HTR-8/SVneo (cell line): ENCODE results near the gene ATF7IP2.
"Not testable (repeated sequence)": the region's sequence is repeated elsewhere in the genome, so short reads cannot be mapped to it uniquely, and the experiment has no call there.

Experiments
- DNase-seq: peaks from one replicate; pipeline ENCODE4 v3.0.0; 2011; ENCODE audit warnings: low spot score, mixed read lengths; ENCODE audit not compliant: insufficient read length
- FAIRE-seq: peaks from 2 replicates; lab custom pipeline; 2011; peaks lifted over from hg19 to GRCh38; lab: Jason Lieb, UNC

The ATF7IP2 gene

DNA sequence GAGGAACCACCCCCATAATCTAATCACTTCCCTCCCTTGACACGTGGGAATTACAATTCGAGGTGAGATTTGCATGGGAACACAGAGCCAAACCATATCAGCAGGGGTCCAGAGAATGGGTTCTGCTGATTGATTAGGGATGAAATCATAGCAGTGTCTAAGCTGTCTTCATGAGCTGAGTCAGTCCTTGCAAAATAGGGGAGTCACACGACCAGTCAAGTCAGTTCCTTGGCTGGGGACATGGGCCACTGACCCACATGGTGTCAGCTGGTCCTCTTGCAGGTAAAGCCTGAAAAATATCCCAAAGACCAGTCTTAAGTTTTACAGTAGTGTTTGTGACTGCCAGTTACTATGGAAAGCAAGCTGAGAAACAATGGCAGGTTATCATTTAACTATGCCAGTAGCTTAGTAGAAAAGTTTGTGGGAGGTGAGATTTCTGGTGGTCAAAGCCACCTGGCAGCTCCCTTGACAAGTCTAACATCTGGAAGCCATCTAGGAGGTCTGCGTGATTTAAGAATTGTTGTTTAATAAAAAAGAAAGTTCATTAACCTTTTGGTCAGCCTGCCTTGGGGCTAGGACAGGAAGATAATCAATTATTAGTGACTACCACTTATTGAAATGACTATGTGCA lies 15.7 kb upstream of the ATF7IP2 start:
- FAIRE-seq: no peak
- no peak for DNase-seq

DNA sequence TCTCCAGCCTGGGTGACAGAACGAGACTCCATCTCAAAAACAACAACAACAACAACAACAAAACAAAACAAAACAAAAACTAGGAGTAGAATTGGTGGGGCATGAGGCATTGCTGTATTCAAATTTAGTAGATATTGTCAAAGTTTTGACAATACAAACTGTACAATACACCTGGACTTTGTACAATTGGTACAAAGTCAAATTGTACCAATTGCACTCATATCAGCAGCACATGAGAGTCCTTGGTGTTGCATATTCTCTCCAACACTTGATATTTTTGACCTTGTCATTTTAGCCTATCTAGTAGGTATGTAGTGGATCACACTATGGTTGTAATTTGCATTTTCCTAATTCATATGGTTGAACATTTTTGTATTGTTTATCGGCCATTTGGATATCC lies 14.3 kb upstream of the ATF7IP2 start:
- DNase-seq (no peak), FAIRE-seq (no peak)

DNA sequence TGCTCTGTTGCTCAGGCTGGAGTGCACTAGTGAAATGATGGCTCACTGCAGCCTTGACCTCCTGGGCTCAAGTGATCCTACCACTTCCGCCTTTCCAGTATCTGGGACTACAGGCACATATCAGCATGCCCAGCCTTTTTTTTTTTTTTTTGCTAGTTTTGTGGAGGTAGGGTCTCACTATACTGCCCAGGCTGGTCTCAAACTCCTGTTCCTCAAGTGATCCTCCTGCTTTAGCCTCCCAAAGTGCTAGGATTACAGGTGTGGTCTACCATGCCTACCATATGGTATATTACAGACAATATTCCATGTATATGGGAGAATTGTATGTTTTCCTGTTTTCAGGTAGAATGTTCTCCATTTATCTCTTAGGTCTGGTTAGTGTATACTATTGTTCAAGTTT lies 12.3 kb upstream of the ATF7IP2 start:
- FAIRE-seq: no peak
- DNase-seq: no peak

DNA sequence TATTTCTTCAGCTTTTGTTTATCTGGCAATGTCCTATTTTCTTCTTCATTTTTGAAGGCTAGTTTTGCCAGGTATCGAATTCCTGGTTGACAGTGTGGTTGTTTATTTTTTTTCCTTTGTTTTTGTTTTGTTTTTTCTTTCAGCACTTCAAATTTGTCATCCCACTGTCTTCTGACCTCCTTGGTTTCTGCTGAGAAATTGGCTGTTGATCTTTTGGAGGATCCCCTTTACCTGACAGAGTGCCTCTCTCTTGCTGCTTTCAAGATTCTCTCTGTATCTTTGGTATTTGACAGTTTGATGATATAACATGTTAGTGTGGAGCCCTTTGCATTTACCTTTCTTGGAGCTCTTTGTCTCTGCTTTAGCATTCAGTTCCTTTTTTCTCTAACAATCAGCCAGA lies 9.6 kb upstream of the ATF7IP2 start:
- DNase-seq: no peak
- FAIRE-seq: no peak

DNA sequence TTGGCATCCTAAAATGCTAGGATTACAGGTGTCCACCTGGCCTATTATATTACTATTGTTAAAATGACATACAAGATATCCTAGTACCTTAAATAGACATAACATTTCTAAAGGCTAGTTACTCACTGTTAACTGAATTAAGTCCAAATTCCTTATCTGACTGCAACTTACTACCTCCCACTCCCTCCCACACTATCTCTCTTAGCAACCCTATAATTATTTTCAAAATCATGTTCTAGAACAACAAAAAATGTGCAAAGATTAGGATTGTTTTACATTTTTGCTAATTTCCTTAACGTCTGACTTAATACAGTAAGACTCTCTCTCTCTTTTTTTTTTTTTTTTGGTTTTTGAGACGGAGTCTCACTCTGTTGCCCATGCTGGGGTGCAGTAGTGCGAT lies 2.2 kb upstream of the ATF7IP2 start:
- DNase-seq (no peak), FAIRE-seq (no peak)

DNA sequence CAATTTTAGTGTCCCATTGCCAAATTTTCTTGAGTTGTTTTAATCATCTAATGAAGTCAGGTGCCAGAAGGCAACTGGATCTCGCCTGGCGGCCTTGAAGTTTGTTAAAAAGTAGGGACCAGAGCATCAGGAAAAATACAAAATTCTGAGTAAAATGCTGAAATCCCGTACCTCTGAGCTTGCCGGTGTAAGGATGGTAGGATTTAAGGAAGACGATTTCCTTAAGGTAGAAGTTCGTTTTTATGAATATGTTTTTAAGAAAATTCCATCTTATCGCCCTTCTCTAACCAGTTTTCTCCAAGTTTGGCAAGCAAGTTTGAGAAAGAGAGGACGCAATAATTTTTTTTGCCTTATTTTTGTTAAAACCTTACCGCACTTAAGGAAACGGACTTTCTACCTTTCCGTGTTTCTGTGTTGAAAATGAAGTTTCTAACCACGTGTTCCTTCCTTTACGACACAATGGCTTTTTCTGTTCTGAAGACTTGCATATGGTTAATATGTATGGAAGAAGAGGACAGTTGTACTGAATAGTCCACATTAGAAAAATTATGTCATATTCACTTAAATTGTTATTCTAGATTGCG lies 748 bp downstream of the ATF7IP2 start:
- FAIRE-seq (no peak), DNase-seq (no peak)

DNA sequence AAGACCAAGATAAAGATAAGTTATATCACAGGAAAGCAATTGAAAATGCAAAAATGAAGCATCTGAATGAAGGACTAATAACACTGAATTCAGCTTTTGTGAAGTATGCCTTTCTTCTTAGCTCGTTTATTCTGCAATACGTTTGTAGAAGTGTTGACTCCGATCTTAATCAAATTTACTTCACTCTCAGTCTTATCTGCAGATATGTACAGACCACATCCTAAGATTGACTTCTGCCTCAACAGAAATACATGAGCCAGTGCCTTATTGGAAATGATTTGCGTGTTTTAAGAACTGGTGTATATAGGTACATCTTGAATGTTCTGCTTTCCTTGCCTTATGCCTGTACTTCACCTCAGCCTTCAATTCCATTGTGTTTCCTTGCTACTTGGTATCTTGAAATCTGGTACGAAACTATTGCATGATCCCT lies 1.3 kb downstream of the ATF7IP2 start:
- FAIRE-seq (no peak), DNase-seq (no peak)

DNA sequence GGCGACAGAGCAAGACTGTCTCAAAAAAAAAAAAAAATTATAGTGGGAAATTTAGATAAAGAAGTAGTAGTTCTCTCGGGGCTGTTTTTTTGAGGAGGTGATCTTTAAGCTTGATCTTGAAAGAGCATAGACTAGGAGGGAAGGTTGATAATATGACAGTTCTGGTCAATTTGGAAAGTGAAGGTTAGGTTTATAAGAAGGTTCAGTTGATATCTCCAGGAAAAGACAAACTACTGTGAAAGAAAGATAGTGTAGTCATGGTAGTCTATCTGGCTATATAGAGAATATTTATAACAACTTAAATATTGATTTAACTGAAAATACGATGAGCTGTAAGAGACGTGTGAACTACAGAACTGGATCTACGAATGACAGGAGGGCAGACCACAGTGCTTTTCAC lies 3.1 kb downstream of the ATF7IP2 start:
- DNase-seq: no peak
- no peak for FAIRE-seq

DNA sequence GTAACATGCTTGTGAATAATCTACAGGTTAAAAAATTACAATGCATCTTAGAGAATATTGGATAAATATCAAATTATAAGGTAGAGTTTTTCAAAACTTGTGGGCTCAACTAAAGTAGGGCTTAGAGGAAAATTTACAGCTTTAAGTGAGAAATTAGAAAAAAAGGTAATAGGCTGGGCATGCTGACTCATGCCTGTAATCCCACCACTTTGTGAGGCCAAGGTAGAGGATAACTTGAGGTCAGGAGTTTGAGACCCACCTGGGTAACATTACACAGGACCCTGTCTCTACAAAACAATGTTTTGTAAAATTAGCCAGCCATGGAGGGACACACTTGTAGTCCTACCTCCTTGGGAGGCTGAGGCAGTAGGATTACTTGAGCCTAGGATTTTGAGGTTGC lies 4.5 kb downstream of the ATF7IP2 start:
- no peak for FAIRE-seq
- no peak for DNase-seq

DNA sequence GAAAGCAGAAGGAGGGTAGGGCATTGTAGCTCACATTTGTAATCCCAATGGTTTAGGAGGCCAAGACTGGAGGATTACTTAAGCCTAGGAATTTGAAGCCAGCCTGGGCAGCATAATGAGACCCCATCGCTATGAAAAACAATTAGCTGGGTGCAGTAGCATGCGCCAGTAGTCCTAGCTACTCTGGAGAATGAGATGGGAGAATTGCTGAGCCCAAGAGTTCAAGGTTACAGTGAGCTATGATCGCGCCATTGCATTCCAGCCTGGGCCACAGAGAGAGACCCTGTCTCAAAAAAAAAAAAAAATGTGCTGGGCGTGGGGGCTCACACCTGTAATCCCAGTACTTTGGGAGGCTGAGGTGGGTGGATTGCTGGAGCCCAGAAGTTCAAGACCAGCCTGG lies 5.0 kb downstream of the ATF7IP2 start:
- DNase-seq (no peak), FAIRE-seq (no peak)

DNA sequence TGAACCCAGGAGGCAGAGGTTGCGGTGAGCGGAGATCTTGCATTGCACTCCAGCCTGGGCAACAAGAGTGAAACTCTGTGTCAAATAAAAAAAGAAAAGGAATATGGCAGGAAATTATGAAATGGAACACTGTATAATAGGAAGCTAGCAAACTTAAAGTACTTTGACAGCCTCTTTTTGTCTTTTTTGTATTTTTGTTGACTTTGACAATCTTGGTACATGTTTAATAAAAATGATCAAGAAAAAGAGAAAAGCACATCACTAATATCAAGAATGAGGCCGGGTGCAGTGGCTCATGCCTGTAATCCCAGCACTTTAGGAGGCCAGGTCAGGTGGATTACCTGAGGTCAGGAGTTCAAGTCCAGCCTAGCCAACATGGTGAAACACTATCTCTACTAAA lies 5.5 kb downstream of the ATF7IP2 start:
- no peak for FAIRE-seq
- no peak for DNase-seq

DNA sequence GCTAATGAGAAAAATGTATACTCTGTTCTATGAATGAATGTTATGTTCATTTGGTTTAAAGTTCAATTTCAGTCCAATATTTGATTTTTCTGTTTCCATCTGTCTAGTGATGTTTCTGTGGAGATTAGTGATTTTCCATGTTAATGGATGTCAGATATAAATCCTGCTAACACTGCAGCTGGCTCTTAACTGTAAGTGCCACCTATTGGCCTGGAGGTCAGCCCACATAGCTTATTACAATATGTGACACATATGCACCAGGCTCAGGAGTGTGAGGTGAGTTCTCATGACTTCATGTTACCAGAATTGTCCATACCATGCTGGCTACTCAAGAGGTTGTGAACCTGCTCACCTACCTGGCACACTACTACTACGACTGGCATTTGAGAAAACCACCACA lies 17.1 kb downstream of the ATF7IP2 start:
- no peak for DNase-seq
- FAIRE-seq: no peak

DNA sequence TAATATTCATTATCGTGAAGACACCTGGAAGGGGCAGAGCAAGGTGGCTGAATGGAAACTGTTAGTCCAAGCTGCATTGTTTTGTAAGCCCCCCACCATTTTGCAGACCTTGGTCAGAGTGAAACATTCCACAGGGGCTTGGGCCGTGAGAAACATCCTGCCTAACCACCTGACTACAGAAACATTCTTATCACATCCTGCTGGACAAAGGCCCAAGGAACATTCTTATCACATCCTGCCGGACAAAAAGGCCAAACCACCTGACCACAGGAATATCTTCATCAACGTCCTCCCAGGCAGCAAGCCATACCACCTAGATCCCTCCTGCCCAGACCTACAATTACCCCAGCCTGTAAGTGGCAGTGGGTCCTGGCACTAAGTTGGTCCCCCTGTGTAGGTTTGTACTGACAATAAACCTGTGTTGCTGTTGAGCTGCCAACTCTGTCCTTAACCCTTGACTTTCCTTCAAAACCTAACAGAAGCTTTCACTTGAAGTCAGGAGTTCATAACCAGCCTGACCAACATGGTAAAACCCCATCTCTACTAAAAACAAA lies 19.6 kb downstream of the ATF7IP2 start:
- FAIRE-seq (peak; percentile 71), DNase-seq (no peak)

DNA sequence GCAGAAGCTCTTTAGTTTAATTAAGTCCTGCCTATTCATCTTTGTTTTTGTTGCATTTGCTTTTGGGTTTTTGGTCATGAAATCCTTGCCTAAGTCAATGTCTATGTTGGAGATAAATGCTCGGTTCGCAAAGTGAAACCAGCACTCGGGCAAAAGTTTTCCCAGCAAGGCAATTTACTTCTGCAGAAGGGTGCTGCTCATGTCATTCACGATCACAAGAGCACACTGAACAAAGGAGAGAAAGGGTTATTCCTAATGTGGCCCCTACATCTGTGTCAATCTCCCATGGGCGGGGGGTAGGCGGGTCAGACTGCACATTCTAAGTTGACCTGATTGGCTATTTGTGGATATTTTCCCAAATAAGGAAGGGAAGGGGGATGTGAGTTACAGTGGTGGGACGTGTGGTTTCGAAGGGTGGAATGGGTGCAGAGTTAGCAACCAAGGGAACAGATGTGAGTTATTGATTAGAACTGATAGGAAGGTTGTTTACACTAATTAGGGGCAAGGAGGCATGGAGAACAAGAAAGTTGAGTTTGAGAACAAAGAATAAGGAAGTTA lies 23.0 kb downstream of the ATF7IP2 start:
- no peak for FAIRE-seq
- no peak for DNase-seq

DNA sequence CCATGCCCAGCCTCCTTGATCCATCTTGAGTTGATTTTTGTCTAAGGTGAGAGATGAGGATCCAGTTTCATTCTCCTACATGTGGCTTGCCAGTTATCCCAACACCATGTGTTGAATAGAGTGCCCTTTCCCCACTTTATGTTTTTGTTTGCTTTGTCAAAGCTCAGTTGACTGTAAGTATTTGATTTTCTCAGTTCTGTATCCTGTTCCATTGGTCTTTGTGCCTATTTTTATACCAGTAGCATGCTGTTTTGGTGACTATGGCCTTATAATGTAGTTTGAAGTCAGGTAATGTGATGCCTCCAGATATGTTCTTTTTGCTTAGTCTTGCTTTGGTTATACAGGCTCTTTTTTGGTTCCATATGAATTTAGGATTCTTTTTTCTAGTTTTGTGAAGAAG lies 23.9 kb downstream of the ATF7IP2 start:
- DNase-seq: not testable (repeated sequence)

DNA sequence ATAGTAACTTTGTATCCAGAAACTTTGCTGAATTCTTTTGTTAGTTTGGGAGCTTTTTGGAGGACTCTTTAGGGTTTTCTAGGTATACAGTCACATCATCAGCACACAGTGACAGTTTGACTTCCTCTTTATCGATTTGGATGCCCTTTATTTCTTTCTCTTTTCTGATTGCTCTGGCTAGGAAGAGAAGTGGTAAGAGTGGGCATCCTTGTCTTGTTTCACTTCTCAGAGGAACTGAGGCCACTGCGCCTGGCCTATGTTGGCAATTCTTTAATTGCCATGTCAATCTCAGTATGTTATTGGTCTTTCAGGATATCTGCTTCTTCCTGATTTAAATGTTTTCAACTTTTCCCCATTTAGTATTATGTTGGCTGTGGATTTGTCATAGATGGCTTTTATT lies 24.6 kb downstream of the ATF7IP2 start:
- no peak for FAIRE-seq
- DNase-seq: no peak

More for the DNA sequence above, 23.9 kb downstream of the ATF7IP2 start:
- not testable (repeated sequence) for FAIRE-seq

DNA sequence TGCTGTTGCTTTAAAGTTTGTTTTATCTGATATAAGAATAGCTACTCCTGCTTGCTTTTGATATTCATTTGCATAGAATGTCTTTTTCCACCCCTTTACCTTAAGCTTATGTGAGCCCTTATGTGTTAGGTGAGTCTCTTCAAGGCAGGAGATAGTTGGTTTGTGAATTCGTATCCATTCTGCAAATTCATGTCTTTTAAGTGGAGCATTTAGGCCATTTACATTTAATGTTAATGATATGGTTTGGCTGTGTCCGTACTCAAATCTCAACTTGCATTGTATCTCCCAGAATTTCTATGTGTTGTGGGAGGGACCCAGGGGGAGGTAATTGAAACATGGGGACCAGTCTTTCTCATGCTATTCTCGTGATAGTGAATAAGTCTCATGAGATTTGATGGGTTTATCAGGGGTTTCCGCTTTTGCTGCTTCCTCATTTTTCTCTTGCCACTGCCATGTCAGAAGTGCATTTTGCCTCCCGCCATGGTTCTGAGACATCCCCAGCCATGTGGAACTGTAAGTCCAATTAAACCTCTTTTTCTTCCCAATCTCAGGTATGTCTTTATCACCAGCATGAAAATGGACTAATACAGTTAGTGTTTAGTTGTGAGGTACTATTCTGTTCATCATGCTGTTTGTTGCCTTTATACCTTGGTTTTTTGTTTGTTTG lies 27.2 kb downstream of the ATF7IP2 start:
- FAIRE-seq (no peak), DNase-seq (no peak)

DNA sequence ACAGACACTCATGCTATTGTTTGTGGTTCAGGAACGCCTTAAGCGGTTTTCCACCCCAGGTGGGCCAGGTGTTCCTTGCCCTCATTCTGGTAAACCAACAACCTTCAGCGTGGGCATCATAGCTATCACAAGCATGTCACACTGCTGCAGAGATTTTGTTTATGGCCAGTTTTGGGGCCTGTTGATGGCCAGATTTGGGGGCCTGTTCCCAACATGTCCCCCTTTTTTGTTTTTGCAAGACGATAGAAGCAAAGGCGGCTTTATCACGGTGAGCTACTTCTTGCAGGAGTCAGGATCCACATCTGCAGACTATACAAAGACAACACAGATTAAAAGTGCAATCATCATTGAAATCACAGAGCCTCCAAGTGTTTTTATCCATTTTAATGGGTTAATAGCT lies 32.3 kb downstream of the ATF7IP2 start:
- not testable (repeated sequence) for FAIRE-seq, DNase-seq

DNA sequence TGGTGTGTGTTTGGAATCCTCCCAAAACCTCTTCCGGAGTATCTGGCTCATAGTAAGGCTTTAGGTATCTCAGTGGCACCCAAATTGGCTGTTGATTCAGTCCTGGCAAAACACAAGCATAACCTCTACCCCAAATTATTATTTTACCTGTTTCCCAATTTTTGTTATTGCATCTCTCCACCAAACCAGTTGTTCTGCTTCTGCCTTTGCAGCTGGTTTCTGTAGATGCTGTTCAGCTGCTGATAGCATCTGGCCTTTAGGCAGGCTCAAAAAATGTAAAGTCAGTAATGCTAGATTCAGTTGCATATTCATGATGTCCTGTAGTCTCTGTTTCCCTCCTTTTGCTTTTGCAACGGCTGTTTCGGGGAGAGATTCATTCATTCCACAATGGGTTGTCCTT lies 33.8 kb downstream of the ATF7IP2 start:
- no peak for FAIRE-seq
- no peak for DNase-seq

DNA sequence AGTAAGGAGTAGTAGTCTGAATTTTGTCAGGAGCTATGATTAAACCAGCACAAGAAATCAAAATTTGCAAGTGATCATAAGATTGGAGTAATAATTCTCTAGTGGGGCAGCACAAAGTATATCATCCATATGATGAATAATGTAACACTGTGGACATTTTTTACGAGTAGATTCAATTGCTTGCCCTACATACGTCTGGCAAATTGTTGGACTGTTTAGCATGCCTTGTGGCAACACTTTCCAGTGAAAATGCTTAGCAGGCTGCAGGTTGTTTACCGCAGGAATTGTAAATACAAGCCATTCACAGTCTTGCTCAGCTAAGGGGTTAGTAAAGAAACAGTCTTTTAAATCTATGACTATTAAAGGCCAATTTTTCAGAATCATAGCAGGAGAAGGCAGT lies 35.7 kb downstream of the ATF7IP2 start:
- FAIRE-seq (no peak), DNase-seq (no peak)
